GM18519 (cell line): Measurements from ENCODE around the gene PLPP7.
"Not testable (repeated sequence)": the region's sequence is repeated elsewhere in the genome, so short reads cannot be mapped to it uniquely, and the experiment has no call there.

Source experiments
- ATAC-seq: cut with Tn5 transposase; IDR thresholded peaks from one replicate; pipeline ENCODE4 v1.9.1; 2021; ENCODE audit warnings: mild to moderate bottlenecking, moderate library complexity; ENCODE audit not compliant: unreplicated experiment, low FRiP score

The PLPP7 gene

GRCh38 chr9:131289301-131290035, at the start of gene PLPP7:
Gene PLPP7, plus strand, starts transcription at chr9:131289723. Its CDS starts 275 bp downstream, at chr9:131289998.
- ATAC-seq: no peak

- ATAC-seq: no peak
These were observed 49.2 kb upstream of the PLPP7 start for GRCh38 chr9:131240047-131240921.

- not testable (repeated sequence) for ATAC-seq
These were observed 45.2 kb upstream of the PLPP7 start for GRCh38 chr9:131244331-131244730.

GRCh38 chr9:131246618-131247017, 42.9 kb upstream of the PLPP7 start:
- no peak for ATAC-seq

GRCh38 chr9:131252120-131252519, 37.4 kb upstream of the PLPP7 start:
- ATAC-seq: no peak

- no peak for ATAC-seq
These were observed 35.5 kb upstream of the PLPP7 start for GRCh38 chr9:131253891-131254491.

- ATAC-seq: no peak
These were observed 34.9 kb upstream of the PLPP7 start for GRCh38 chr9:131254626-131255025.

GRCh38 chr9:131255676-131256197, 33.8 kb upstream of the PLPP7 start:
- ATAC-seq: no peak

GRCh38 chr9:131257266-131258025, 32.1 kb upstream of the PLPP7 start:
- ATAC-seq: no peak

- no peak for ATAC-seq
These were observed 31.3 kb upstream of the PLPP7 start for GRCh38 chr9:131258186-131258585.

GRCh38 chr9:131258698-131259431, 30.7 kb upstream of the PLPP7 start:
- no peak for ATAC-seq

GRCh38 chr9:131259432-131259898, 30.1 kb upstream of the PLPP7 start:
- ATAC-seq: no peak

GRCh38 chr9:131259916-131260597, 29.5 kb upstream of the PLPP7 start:
- no peak for ATAC-seq

- no peak for ATAC-seq
These were observed 28.6 kb upstream of the PLPP7 start for GRCh38 chr9:131260751-131261452.

- ATAC-seq: no peak
These were observed 27.0 kb upstream of the PLPP7 start for GRCh38 chr9:131262327-131263032.

GRCh38 chr9:131263033-131263343, 26.5 kb upstream of the PLPP7 start:
- ATAC-seq: not testable (repeated sequence)

- no peak for ATAC-seq
These were observed 25.8 kb upstream of the PLPP7 start for GRCh38 chr9:131263701-131264100.

GRCh38 chr9:131264231-131264630, 25.3 kb upstream of the PLPP7 start:
- no peak for ATAC-seq
